ENCODE data around the gene CORT. TPM values are rescaled to one million over a fixed set of nuclear protein-coding genes. Genes with fewer than 3 reads are reported as not detected.
"Not testable (repeated sequence)": the region's sequence is repeated elsewhere in the genome, so short reads cannot be mapped to it uniquely, and the experiment has no call there.

CORT gene
- total RNA-seq, 1 experiment from 2014 or later: 0.66 TPM

DNA sequence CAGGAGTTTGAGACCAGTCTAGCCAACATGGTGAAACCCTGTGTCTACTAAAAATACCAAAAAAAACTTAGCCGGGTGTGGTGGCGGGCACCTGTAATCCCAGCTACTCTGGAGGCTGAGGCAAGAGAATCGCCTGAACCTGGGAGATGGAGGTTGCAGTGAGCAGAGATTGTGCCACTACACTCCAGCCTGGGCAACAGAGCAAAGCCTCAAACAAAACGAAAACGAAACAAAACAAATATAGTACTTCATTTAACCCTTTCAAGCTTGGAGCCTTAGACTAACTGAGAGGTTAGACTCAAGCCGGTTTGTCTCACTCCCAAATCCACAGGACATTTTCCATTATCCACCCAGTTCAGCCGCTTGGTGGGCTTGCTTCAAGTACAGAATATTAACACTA, 7.6 kb downstream of the CORT start:
- H3K4me1 Mint-ChIP-seq; H3K27ac Mint-ChIP-seq; H3K9me3 Mint-ChIP-seq; ATAC-seq; H3K27me3 Mint-ChIP-seq (ENCODE audit: low read depth); DNase-seq (ENCODE audit: low spot score); H3K4me3 Mint-ChIP-seq: not testable (repeated sequence)
- peaks cover 29% of the 10 kb centered on the region for H3K36me3 Mint-ChIP-seq
- CTCF ChIA-PET: interaction anchor here (1.1 to 2.0 kb wide), 2 partner anchors 24 to 38 kb away, joined by 6 to 15 read pairs; no protein-coding TSS in a partner anchor
- POLR2A ChIA-PET: interaction anchor here (0.6 kb wide), 1 partner anchor 129 kb away, joined by 3 read pairs; no protein-coding TSS in a partner anchor

DNA sequence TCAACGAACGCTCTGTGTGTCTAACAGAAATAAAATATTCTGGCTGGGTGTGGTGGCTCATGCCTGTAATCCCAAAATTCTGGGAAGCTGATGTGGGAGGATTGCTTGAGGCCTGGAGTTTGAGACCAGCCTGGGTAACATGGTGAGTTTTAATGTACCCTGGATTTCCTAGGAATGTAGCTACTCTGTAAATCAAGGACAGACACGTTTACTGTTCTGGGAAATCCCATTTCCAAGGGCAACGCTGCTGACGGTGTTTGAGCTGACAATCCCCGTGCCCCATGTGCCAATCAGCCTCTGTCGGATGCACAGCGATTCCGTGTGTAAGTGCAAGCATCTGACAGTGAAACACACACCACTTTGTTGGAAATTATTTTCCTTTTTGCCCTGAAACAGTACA, 8.0 kb downstream of the CORT start:
- H3K9me3 Mint-ChIP-seq: no peaks in the 10 kb centered on the region
- POLR2A ChIA-PET: interaction anchor here (0.6 kb wide), 1 partner anchor 129 kb away, joined by 3 read pairs; no protein-coding TSS in a partner anchor
- CTCF ChIA-PET: no interaction called here
- H3K36me3 Mint-ChIP-seq: peaks cover 33% of the 10 kb centered on the region
- ATAC-seq (no peak), DNase-seq (ENCODE audit: low spot score) (no peak)
- H3K27ac Mint-ChIP-seq: no peak overlapping the region
- no peaks in the 10 kb centered on the region; the same call in 1 of the 2 replicates for H3K27me3 Mint-ChIP-seq (ENCODE audit: low read depth)
- H3K4me3 Mint-ChIP-seq: no peak overlapping the region
- no peaks in the 10 kb centered on the region for H3K4me1 Mint-ChIP-seq
- TF ChIP-seq SMAD3 (CRISPR knock-in tag; IDR thresholded peaks at IDR 0.05; ENCODE audit: borderline replicate concordance) (no peak), ZNF416 (CRISPR knock-in tag; IDR thresholded peaks at IDR 0.05) (no peak), CREM (CRISPR knock-in tag; IDR thresholded peaks at IDR 0.05) (no peak), ZNF671 (CRISPR knock-in tag; IDR thresholded peaks at IDR 0.05) (no peak)
- TF ChIP-seq, protein P1, sequence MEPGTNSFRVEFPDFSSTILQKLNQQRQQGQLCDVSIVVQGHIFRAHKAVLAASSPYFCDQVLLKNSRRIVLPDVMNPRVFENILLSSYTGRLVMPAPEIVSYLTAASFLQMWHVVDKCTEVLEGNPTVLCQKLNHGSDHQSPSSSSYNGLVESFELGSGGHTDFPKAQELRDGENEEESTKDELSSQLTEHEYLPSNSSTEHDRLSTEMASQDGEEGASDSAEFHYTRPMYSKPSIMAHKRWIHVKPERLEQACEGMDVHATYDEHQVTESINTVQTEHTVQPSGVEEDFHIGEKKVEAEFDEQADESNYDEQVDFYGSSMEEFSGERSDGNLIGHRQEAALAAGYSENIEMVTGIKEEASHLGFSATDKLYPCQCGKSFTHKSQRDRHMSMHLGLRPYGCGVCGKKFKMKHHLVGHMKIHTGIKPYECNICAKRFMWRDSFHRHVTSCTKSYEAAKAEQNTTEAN (CRISPR knock-in tag; IDR thresholded peaks at IDR 0.05): no peak

DNA sequence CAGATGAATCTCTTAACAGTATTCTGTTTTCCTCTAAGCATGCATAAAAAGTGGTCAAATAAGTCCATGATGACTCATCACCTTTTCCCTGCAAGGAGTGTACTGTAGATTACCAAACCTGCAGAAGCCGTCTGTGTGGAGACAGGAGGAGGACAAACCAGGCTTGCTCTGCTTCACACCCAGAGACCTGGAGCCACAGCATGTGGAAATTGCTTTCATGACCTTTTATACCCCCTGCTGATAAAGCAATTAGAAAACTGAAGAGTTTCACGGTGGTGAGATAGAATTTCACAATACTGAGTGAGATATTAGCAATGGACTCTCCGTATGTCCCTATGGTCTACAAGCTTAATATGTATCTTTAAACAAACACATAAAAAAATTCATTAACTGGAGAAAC, 9.4 kb downstream of the CORT start:
- DNase-seq (ENCODE audit: low spot score): no peak
- CTCF ChIA-PET: interaction anchor here (0.7 to 1.3 kb wide), 2 partner anchors 29 to 485 kb away, joined by 4 to 5 read pairs; partner anchors contain the start of gene CENPS

DNA sequence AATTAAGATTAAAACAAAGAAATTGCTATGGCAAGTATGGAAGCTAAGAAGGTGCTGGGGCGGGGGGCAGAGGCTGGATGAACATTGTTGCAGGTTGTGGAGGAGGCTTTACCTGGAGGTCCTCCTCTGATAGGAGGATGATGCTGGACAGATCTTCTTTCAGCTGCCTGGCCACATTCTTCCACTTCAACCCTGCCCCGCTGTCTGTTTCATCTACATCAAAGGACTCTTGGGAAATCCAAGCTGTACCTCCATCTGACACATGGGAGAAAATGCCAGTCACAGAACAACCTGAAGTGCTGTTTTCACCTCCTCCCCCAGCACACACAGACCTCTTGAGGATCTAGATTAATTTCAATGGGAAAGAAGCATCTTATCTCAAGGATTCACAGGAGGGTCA, 17.2 kb downstream of the CORT start:
- TF ChIP-seq ELF4 (CRISPR knock-in tag; IDR thresholded peaks at IDR 0.05; ENCODE audit: low read depth) (no peak), RELA (CRISPR knock-in tag; IDR thresholded peaks at IDR 0.05; ENCODE audit: borderline replicate concordance) (no peak), ZNF671 (CRISPR knock-in tag; IDR thresholded peaks at IDR 0.05) (no peak), TEAD1 (CRISPR knock-in tag; IDR thresholded peaks at IDR 0.05) (no peak), ESRRA (CRISPR knock-in tag; IDR thresholded peaks at IDR 0.05; ENCODE audit: borderline replicate concordance) (no peak), PRRX2 (CRISPR knock-in tag; IDR thresholded peaks at IDR 0.05) (no peak), ZNF232 (CRISPR knock-in tag; IDR thresholded peaks at IDR 0.05) (no peak), EMX1 (CRISPR knock-in tag; IDR thresholded peaks at IDR 0.05) (no peak), OVOL2 (CRISPR knock-in tag; IDR thresholded peaks at IDR 0.05; ENCODE audit: borderline replicate concordance) (no peak)
- TF ChIP-seq, protein P2, sequence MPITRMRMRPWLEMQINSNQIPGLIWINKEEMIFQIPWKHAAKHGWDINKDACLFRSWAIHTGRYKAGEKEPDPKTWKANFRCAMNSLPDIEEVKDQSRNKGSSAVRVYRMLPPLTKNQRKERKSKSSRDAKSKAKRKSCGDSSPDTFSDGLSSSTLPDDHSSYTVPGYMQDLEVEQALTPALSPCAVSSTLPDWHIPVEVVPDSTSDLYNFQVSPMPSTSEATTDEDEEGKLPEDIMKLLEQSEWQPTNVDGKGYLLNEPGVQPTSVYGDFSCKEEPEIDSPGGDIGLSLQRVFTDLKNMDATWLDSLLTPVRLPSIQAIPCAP (CRISPR knock-in tag; IDR thresholded peaks at IDR 0.05): no peak
- TF ChIP-seq, protein P3, sequence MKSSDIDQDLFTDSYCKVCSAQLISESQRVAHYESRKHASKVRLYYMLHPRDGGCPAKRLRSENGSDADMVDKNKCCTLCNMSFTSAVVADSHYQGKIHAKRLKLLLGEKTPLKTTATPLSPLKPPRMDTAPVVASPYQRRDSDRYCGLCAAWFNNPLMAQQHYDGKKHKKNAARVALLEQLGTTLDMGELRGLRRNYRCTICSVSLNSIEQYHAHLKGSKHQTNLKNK (CRISPR knock-in tag; IDR thresholded peaks at IDR 0.05): no peak
- TF ChIP-seq, protein P4, sequence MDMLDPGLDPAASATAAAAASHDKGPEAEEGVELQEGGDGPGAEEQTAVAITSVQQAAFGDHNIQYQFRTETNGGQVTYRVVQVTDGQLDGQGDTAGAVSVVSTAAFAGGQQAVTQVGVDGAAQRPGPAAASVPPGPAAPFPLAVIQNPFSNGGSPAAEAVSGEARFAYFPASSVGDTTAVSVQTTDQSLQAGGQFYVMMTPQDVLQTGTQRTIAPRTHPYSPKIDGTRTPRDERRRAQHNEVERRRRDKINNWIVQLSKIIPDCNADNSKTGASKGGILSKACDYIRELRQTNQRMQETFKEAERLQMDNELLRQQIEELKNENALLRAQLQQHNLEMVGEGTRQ (CRISPR knock-in tag; IDR thresholded peaks at IDR 0.05): no peak
- TF ChIP-seq, protein P5, sequence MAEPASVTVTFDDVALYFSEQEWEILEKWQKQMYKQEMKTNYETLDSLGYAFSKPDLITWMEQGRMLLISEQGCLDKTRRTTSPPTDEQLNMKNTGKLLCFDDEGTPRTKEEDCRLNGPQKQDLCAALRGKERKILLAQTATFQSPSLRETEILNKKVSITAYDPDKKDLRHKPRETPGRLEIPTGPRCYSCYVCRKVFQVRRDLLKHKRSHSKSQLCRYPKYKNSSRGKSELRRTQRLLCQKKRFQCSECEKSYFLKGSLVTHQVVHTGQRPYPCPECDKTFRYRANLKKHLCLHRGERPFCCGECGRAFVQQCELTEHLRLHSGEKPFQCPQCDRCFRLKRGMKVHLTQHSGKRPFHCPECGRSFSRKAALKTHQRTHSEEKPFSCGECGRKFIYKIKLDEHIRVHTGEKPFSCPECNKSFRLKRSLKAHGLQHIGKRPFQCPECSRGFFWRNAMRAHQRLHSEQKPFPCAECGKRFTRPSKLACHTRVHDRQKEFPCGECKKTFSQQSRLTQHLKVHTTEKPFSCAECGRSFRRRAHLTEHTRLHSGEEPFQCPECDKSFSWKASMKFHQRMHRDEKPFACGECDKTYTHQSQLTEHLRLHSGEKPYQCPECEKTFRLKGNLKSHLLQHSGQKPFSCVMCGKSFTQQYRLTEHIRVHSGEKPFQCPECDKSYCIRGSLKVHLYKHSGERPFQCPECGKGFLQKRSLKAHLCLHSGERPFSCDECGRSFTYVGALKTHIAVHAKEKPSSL (CRISPR knock-in tag; conservative IDR thresholded peaks at IDR 0.05): no peak
- TF ChIP-seq, protein P6, sequence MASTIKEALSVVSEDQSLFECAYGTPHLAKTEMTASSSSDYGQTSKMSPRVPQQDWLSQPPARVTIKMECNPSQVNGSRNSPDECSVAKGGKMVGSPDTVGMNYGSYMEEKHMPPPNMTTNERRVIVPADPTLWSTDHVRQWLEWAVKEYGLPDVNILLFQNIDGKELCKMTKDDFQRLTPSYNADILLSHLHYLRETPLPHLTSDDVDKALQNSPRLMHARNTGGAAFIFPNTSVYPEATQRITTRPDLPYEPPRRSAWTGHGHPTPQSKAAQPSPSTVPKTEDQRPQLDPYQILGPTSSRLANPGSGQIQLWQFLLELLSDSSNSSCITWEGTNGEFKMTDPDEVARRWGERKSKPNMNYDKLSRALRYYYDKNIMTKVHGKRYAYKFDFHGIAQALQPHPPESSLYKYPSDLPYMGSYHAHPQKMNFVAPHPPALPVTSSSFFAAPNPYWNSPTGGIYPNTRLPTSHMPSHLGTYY (CRISPR knock-in tag; IDR thresholded peaks at IDR 0.05): no peak
- Mint-ChIP-seq H3K4me3 (no peak overlapping the region), H3K27me3 (ENCODE audit: low read depth) (no peaks in the 10 kb centered on the region), H3K4me1 (peaks cover 6% of the 10 kb centered on the region), H3K9me3 (no peaks in the 10 kb centered on the region), H3K36me3 (peaks cover 68% of the 10 kb centered on the region), H3K27ac (no peak overlapping the region)
- CTCF ChIA-PET: interaction anchor here (0.7 kb wide), 1 partner anchor 400 kb away, joined by 5 read pairs; no protein-coding TSS in a partner anchor
- DNase-seq (ENCODE audit: low spot score) (no peak), ATAC-seq (no peak)
- POLR2A ChIA-PET: no interaction called here

More for the DNA sequence above, 9.4 kb downstream of the CORT start:
- TF ChIP-seq ZNF416 (CRISPR knock-in tag; IDR thresholded peaks at IDR 0.05): no peak
- no peak for TF ChIP-seq NFATC4 (CRISPR knock-in tag; IDR thresholded peaks at IDR 0.05)
- no peak for TF ChIP-seq ELF4 (CRISPR knock-in tag; IDR thresholded peaks at IDR 0.05; ENCODE audit: low read depth)
- no peak for TF ChIP-seq OVOL2 (CRISPR knock-in tag; IDR thresholded peaks at IDR 0.05; ENCODE audit: borderline replicate concordance)
- no peak for TF ChIP-seq NR3C1 (CRISPR knock-in tag; conservative IDR thresholded peaks at IDR 0.05; ENCODE audit: low read depth)
- TF ChIP-seq NFYB (CRISPR knock-in tag; conservative IDR thresholded peaks at IDR 0.05; ENCODE audit: low read depth): no peak
- TF ChIP-seq, protein P7, sequence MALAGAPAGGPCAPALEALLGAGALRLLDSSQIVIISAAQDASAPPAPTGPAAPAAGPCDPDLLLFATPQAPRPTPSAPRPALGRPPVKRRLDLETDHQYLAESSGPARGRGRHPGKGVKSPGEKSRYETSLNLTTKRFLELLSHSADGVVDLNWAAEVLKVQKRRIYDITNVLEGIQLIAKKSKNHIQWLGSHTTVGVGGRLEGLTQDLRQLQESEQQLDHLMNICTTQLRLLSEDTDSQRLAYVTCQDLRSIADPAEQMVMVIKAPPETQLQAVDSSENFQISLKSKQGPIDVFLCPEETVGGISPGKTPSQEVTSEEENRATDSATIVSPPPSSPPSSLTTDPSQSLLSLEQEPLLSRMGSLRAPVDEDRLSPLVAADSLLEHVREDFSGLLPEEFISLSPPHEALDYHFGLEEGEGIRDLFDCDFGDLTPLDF (CRISPR knock-in tag; IDR thresholded peaks at IDR 0.05): no peak
- ATAC-seq: no peak
- POLR2A ChIA-PET: no interaction called here
- Mint-ChIP-seq H3K27me3 (ENCODE audit: low read depth) (no peaks in the 10 kb centered on the region), H3K27ac (peak overlapping the region; percentile 63; the same call in 1 of the 2 replicates), H3K9me3 (no peaks in the 10 kb centered on the region), H3K4me1 (no peaks in the 10 kb centered on the region), H3K36me3 (peaks cover 44% of the 10 kb centered on the region), H3K4me3 (no peak overlapping the region)

All from WTC11 (cell line).